IMR-90 (cell line): ENCODE data around the gene ASMTL. TPM values are rescaled to one million over a fixed set of nuclear protein-coding genes. Genes with fewer than 3 reads are reported as not detected.

ENCODE experiments used
- ATAC-seq: fragments of 200-7000 bp; cut with Tn5 transposase; 2 replicates; pipeline ENCODE4 v1.9.1; 2020; ENCODE audit warnings: low read depth, mild to moderate bottlenecking, moderate library complexity
- BruUV-seq: library from RNA; stranded (reverse); fragments of 400-500 nt; replicated peaks from 2 replicates; lab custom pipeline; 2021; lab: Mats Ljungman, UMichigan
- CTCF ChIA-PET: fragments of 300-600 bp; formaldehyde crosslinking; extraction: SDS; loops from one replicate; lab custom pipeline; 2021; ENCODE audit warnings: antibody characterized with exemption; lab: Yijun Ruan, JAX
- POLR2A ChIA-PET: fragments of 300-600 bp; sonication (Branson Sonifier 250); formaldehyde crosslinking; loops from one replicate; lab custom pipeline; 2022; ENCODE audit warnings: antibody characterized with exemption; ENCODE audit not compliant: unreplicated experiment; lab: Charles Lee
- DNase-seq: peaks from one replicate; pipeline ENCODE4 v3.0.0; 2013
- H2AFZ ChIP-seq: replicated peaks from 2 replicates; pipeline ENCODE3; 2013; ENCODE audit warnings: low read length, mild to moderate bottlenecking; ENCODE audit not compliant: poor library complexity
- H2AK5ac ChIP-seq: 2 replicates; pipeline ENCODE4 v1.6.1; 2013; ENCODE audit warnings: low read depth, low read length, inconsistent platforms
- H2AK9ac ChIP-seq: replicated peaks from 2 replicates; pipeline ENCODE3; 2013; ENCODE audit warnings: mild to moderate bottlenecking, low read depth, low read length, moderate library complexity; ENCODE audit not compliant: poor library complexity
- H2BK120ac ChIP-seq: 2 replicates; pipeline ENCODE4 v1.6.1; 2013; ENCODE audit warnings: low read depth, low read length, inconsistent platforms
- H2BK15ac ChIP-seq: 3 replicates; pipeline ENCODE4 v1.6.1; 2013; ENCODE audit warnings: low read depth, low read length, inconsistent platforms
- H2BK20ac ChIP-seq: 2 replicates; pipeline ENCODE4 v1.6.1; 2013; ENCODE audit warnings: low read depth, mild to moderate bottlenecking, inconsistent platforms, low read length, moderate library complexity
- H2BK5ac ChIP-seq: 2 replicates; pipeline ENCODE4 v1.6.1; 2013; ENCODE audit warnings: mild to moderate bottlenecking, low read depth, low read length, inconsistent platforms; ENCODE audit not compliant: poor library complexity, severe bottlenecking
- H3K14ac ChIP-seq: replicated peaks from 2 replicates; pipeline ENCODE4 v1.6.1; 2013; ENCODE audit warnings: low read depth, low read length, inconsistent platforms
- H3K18ac ChIP-seq: 2 replicates; pipeline ENCODE4 v1.6.1; 2013; ENCODE audit warnings: low read depth, low read length, control low read depth
- H3K23ac ChIP-seq: 2 replicates; pipeline ENCODE4 v1.6.1; 2013; ENCODE audit warnings: low read depth, low read length, inconsistent platforms
- H3K27ac ChIP-seq: 2 replicates; pipeline ENCODE4 v1.5.1; 2013; ENCODE audit warnings: mild to moderate bottlenecking, control low read depth, low read length; ENCODE audit not compliant: insufficient read depth
- H3K27me3 ChIP-seq: 2 replicates; pipeline ENCODE4 v1.6.1; 2013; ENCODE audit warnings: low read length; ENCODE audit not compliant: control insufficient read depth, insufficient read depth
- H3K36me3 ChIP-seq: 2 replicates; pipeline ENCODE4 v1.6.1; 2013; ENCODE audit warnings: low read length, mixed read lengths; ENCODE audit not compliant: control insufficient read depth, insufficient read depth
- H3K4ac ChIP-seq: 2 replicates; pipeline ENCODE4 v1.6.1; 2013; ENCODE audit warnings: low read depth, low read length, inconsistent platforms
- H3K4me1 ChIP-seq: 2 replicates; pipeline ENCODE4 v1.6.1; 2013; ENCODE audit warnings: low read length, mixed read lengths; ENCODE audit not compliant: control insufficient read depth, insufficient read depth
- H3K4me2 ChIP-seq: 2 replicates; pipeline ENCODE4 v1.6.1; 2013; ENCODE audit warnings: low read depth, mild to moderate bottlenecking, control low read depth, low read length, moderate library complexity
- H3K4me3 ChIP-seq: 2 replicates; pipeline ENCODE4 v1.5.1; 2013; ENCODE audit warnings: low read depth, mild to moderate bottlenecking, control low read depth, low read length, moderate library complexity; ENCODE audit not compliant: insufficient read depth
- H3K56ac ChIP-seq: 2 replicates; pipeline ENCODE4 v1.6.1; 2013; ENCODE audit warnings: low read length, inconsistent platforms; ENCODE audit not compliant: insufficient read depth; ENCODE audit errors: extremely low read depth
- H3K79me1 ChIP-seq, 2 experiments: 2 replicates each; pipeline ENCODE4 v1.6.1; 2013; ENCODE audit warnings: low read length in 2 of 2, inconsistent platforms in 1 of 2, low read depth in 1 of 2
- H3K9ac ChIP-seq: 2 replicates; pipeline ENCODE4 v1.6.1; 2013; ENCODE audit warnings: low read depth, low read length, control low read depth
- H3K9me1 ChIP-seq: 2 replicates; pipeline ENCODE4 v1.6.1; 2013; ENCODE audit warnings: low read length, inconsistent platforms; ENCODE audit not compliant: insufficient read depth
- H3K9me3 ChIP-seq: 2 replicates; pipeline ENCODE4 v1.6.1; 2013; ENCODE audit warnings: low read length; ENCODE audit not compliant: control insufficient read depth, insufficient read depth
- H4K20me1 ChIP-seq: 2 replicates; pipeline ENCODE4 v1.6.1; 2013; ENCODE audit warnings: low read length, inconsistent platforms; ENCODE audit not compliant: insufficient read depth
- H4K5ac ChIP-seq: 2 replicates; pipeline ENCODE4 v1.6.1; 2013; ENCODE audit warnings: mild to moderate bottlenecking, low read depth, low read length, control low read depth
- H4K8ac ChIP-seq, 2 experiments: 2 replicates each; pipeline ENCODE4 v1.6.1; 2013; ENCODE audit warnings: low read depth in 2 of 2, low read length in 2 of 2, control low read depth in 1 of 2, inconsistent platforms in 1 of 2
- H4K91ac ChIP-seq: 2 replicates; pipeline ENCODE4 v1.6.1; 2013; ENCODE audit warnings: low read depth, low read length, inconsistent platforms; ENCODE audit not compliant: insufficient read depth
- FOS ChIP-seq: fragments of 150-350 bp; IDR thresholded peaks from 2 replicates; pipeline ENCODE4 v1.6.1; 2016; ENCODE audit warnings: low read depth, low read length
- POLR2A ChIP-seq: IDR thresholded peaks from 2 replicates; pipeline ENCODE4 v1.6.1; 2012; ENCODE audit warnings: mild to moderate bottlenecking, low read depth, low read length
- RFX5 ChIP-seq: IDR thresholded peaks from 2 replicates; pipeline ENCODE4 v1.8.0; 2012; ENCODE audit warnings: low read depth, mild to moderate bottlenecking, low read length, moderate library complexity
- WGBS, 2 experiments: methylation state at CpG; one replicate each; pipeline versions ENCODE4 v1.1.5 to v1.1.7; 2013; ENCODE audit warnings: missing lambda C conversion rate in 2 of 2; ENCODE audit not compliant: insufficient read length in 1 of 2; ENCODE audit errors: extremely low coverage in 2 of 2; 5-methylcytosine and 5-hydroxymethylcytosine counted together
- dilution Hi-C: fragments of 300-500 bp; cut with HindIII; formaldehyde crosslinking; loops from one replicate; pipeline ENCODE4 v1.14.3; 2018; ENCODE audit warnings: low sequenced_read_pairs; ENCODE audit not compliant: unreplicated experiment
- in situ Hi-C: fragments of 300-500 bp; cut with MboI; formaldehyde crosslinking; loops from 3 replicates; pipeline ENCODE4 v1.14.3; 2019; ENCODE audit warnings: low sequenced_read_pairs, inconsistent platforms, mixed read lengths
- intact Hi-C: fragments of 100-400 bp; cut with micrococcal nuclease; formaldehyde crosslinking; loops from 2 replicates; pipeline ENCODE4 v1.10.0; 2022
- polyA plus RNA-seq, 3 experiments: library from polyadenylated mRNA; depleted of rRNA; stranded (reverse); fragments of >200 nt; gene quantifications; 2 replicates each; pipeline ENCODE4 v1.2.3, GENCODE V29; 2012; ENCODE audit warnings: low replicate concordance in 1 of 3
- total RNA-seq: library from RNA; depleted of rRNA; stranded (reverse); fragments of >200 nt; gene quantifications from 2 replicates; pipeline ENCODE4 v1.2.3, GENCODE V29; 2012

The ASMTL gene
- total and polyA plus RNA-seq, 2 of the 4 experiments (the other 2 are of a cell fraction): 13.4 to 33.4 TPM

- no peak overlapping the region for H2AFZ ChIP-seq
- no peak for ATAC-seq
- H3K36me3 ChIP-seq: no peaks in the 10 kb centered on the region
- no peak overlapping the region for H2BK5ac ChIP-seq
- H3K18ac ChIP-seq: no peak overlapping the region
- intact Hi-C loops (no loop called here), dilution Hi-C loops (no loop called here), in situ Hi-C loops (no loop called here)
- H3K79me1 ChIP-seq: no peaks in the 10 kb centered on the region
- H4K5ac ChIP-seq: no peak overlapping the region
- H3K4me1 ChIP-seq: no peaks in the 10 kb centered on the region
- no peaks in the 10 kb centered on the region for H3K27me3 ChIP-seq
- no peak overlapping the region for H3K56ac ChIP-seq
- H4K20me1 ChIP-seq: no peaks in the 10 kb centered on the region
- no TSS peak for BruUV-seq
- H2AK5ac ChIP-seq: no peak overlapping the region
- DNase-seq: no peak
- H4K8ac ChIP-seq: no peak overlapping the region
- no peak overlapping the region for H3K4ac ChIP-seq
- CTCF ChIA-PET: no interaction called here
- no peak overlapping the region for H3K4me3 ChIP-seq
- no peaks in the 10 kb centered on the region for H3K9me1 ChIP-seq
- no peak overlapping the region for H3K14ac ChIP-seq
- no peak overlapping the region for H4K91ac ChIP-seq
- H3K23ac ChIP-seq: no peak overlapping the region
- no peak overlapping the region for H2BK20ac ChIP-seq
- no peak overlapping the region for H3K9ac ChIP-seq
- TF ChIP-seq POLR2A (no peak), FOS (no peak), RFX5 (no peak)
- peaks cover 12% of the 10 kb centered on the region; the same call in 1 of the 2 replicates for H3K9me3 ChIP-seq
- H2BK120ac ChIP-seq: no peak overlapping the region
- no peak overlapping the region for H2BK15ac ChIP-seq
- H3K27ac ChIP-seq: no peak overlapping the region
- POLR2A ChIA-PET: no interaction called here
- WGBS, 2 experiments: 20% methylated on average over 1 of the region's 12 CpGs; no CpG with 5 or more reads in 1 of the 2 experiments
- no peak overlapping the region for H3K4me2 ChIP-seq
- H2AK9ac ChIP-seq: no peak overlapping the region
These were observed 49.5 kb upstream of the ASMTL start for GRCh38 chrX:1502241-1502640.
